GM18511 (cell line): ENCODE data around the gene SIM1.

Source experiments
- ATAC-seq: cut with Tn5 transposase; IDR thresholded peaks from one replicate; pipeline ENCODE4 v1.9.1; 2021; ENCODE audit warnings: mild to moderate bottlenecking, moderate library complexity; ENCODE audit not compliant: unreplicated experiment

The SIM1 gene

DNA sequence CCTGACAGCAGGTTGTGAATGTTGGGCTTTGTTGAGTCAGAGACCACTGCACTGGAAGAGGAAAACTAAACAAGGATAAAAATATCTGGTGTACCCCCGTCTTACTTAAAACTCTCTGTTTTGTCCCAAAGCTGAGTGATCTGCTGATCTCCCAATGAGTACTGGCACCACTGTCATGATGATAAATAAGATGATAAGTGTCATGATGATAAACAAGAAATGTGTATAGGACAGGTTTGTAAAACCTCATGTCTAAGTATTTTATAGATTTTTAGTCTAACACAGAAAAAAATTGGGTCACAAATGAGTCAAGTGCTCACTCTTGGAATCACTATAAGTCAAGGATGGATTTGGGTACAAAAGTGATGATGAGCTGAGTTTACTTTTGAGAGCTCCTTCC, 8.5 kb upstream of the SIM1 start:
- ATAC-seq, result no peak

DNA sequence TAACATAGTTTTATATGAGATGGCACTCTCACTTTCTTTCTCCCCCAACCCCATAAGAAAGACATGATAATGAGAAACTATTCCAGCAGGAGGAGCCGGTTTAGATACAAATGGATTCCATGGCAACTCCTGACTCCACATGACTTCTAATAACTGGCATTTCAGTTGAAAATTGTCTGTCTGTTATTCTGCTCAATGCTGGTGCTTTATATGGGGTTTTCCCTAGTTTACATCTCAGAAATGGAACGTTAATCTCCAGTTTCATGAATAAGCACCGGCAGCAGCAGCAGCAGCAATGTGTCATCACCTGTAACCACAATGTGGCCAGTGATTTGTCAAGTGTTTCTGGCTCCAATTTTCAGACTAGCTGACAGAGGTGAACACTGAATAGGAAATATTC, 8.0 kb upstream of the SIM1 start:
- peak; percentile 88 for ATAC-seq

- no peak for ATAC-seq
These were observed 5.8 kb upstream of the SIM1 start for GRCh38 chr6:100470422-100471120.

DNA sequence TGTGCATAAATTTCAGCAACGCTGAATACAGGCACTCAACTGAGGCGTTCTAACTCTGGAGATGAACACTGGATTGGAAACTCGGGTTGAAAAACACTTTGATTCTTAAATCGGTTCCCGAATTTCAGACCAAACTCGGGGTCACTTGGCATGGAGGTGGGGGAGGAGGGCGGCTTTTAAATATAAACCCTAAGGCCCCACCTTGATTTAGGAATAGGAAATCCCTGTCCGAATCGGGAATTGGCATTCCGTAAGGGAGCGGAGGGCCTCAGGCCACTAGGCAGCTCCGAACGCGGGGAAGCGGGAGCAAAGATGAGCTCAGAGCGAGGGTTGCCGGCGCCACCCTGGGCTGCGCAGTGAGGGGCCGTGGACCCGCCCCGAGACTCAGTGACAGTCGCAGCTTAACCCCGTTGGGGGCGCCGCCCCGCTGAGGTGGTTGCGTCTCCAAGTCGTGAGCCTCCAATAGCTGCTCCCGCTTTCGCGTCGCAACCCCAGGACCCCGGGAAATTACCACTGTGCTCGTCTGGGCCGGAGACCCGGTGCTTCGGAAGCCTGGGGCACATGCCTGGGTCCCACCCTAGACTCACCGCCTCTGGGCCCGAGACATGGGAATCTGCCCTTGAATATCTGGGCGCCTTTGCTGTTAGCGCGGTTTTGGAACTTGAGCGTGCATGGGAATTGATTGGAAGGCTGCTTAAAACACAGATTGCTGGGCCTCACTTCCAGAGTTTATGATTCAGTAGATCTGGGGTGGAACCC, 4.6 kb upstream of the SIM1 start:
- no peak for ATAC-seq

- ATAC-seq, result no peak
These were observed 3.4 kb upstream of the SIM1 start for GRCh38 chr6:100468016-100468622.

DNA sequence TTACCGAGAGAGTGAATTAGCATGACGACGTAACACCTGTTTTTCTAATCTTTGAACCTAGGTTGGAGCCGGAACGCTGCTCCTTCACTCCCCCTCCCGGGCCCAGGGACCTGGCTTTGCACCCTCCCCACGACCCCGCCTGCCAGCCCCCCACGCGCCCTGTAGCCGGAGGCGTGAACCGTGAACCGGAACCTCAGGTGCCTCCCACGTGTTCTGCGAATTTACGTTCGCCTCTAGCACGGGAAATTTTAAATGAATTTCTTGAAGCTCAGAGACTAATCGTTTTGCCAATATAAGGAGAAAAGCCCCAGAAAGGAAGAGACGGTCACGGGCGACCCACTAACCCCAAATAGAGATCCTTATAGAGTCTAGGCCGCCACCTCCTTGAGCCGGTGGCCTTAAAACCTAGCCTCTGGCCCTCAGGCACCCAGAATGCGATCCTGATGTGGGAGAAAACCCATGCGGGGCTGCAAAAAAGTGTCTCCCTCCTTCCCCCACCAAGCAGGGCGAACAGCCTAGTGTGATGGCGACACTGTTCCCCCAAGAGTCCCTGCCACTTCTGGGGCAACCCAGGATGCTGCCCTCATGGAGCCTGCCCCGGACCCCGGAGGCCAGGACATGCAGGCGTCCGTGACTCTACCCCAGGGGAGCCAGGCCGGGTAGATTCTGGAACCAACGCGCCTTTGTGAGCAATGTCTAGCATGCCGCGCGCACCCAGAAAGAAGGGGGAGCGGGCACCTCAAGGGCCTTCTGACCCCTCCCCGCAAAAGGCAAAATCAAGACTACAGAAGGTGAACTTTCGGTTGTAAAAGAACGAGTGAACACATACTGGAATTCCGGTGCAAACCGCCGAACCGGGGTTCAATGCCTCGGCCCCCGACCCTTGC, 2.7 kb upstream of the SIM1 start:
- no peak for ATAC-seq

- ATAC-seq, result peak; percentile 38
These were observed 1.8 kb upstream of the SIM1 start for GRCh38 chr6:100466410-100467128.

- no peak for ATAC-seq
These were observed 1.1 kb upstream of the SIM1 start for GRCh38 chr6:100465701-100466409.

DNA sequence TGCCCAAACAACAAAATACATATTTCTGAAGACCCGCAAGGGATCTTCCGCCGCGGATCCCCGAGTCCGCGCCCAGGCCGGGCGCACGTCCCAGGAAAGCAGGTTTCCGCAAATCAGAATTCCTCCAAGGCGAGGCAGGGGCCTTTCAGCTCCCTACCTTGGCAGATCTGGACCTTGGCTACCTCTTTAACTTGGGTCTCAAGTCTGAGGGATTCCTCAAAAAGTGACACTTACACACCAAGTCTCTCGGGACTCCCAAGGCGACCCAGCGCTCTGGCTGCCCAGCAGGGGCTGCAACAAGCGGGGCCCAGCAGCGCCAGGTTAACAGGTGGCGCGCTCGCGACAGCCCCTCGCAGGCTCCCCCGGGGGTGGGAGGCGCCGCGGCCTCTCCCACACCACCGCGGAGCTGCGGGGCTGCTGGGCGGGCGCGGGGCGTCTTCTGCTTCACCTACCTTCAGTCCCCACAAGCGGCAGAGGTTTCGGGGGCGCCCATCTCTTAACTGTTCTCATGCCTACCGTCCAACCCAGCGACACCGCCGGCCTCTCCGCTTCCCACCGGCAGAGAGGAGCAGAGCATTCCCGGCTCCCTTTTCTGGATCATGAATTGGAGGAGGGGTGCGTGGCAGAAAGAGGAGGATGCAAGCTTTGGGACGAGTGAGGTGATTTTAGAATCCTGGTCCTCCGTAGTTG, 414 bp downstream of the SIM1 start:
- ATAC-seq, result no peak

DNA sequence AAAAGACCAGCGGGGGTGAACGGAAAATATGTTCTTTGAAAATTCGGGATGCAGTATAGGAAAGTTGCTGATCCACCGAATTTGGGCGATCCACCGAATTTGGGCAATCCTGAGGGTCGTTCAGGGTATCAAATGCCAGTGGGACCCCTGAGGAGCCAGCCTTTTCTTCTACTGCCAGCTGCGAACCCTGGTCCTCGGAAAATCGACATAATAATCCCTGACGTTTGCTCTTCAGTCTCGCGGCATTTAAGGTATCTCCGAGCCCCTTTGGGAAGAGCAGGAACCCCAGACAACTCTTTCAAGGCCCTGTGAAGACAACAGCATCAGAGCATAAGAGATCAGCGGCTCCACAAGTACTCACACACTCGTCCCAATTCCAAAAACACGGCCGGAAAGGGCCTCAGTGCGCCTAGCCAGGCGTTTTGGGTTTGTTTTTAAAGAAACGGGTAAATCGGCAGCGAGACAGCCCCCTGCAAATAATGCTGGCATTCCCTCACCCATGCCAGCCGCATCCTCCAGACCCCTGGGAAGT, 1.0 kb downstream of the SIM1 start:
- ATAC-seq, result no peak

DNA sequence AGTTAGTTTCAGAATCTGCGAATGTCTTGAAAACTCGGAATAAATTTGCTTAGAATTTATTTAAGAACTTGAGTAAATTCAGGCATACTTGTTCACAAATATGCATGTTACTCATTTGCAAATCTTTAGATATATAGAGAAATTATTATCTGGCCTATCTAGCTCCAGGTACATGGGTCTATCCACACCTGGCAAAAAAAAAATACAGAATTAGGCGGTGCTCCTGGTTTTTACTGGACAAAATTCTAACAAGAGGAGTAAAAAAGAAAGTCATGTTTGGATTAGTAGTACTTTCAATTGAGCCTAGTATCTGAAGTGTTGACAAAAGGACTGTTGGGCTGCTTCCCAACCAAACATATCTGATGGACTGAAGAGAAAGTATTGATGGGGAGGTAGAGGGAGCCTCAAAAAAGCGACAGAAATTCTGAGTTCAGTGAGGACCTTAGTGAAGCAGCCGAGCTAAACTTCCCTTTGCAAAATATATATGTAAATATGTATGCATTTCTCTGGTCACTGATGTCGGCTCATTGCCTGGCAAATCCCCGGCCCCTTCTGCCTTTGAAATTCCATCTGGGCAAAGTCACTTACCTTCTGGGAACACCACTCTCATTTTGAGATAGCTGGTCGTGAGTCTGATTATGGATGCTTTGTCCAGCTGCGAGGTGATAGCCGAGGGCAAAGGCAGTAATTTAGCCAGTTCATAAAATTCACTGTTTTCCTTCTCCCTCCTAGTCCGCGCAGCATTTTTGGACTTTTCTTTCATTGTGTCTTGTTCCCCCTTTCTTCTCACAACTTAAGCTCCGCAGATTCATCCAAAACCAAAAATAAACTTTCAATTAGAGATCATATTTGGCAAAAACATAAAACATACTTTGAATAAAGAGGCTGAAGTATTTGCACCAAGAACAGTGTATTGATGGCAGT, 1.8 kb downstream of the SIM1 start:
- no peak for ATAC-seq

- no peak for ATAC-seq
These were observed 2.6 kb downstream of the SIM1 start for GRCh38 chr6:100461917-100462705.

GRCh38 chr6:100461278-100461916, 3.3 kb downstream of the SIM1 start:
- ATAC-seq, result no peak

DNA sequence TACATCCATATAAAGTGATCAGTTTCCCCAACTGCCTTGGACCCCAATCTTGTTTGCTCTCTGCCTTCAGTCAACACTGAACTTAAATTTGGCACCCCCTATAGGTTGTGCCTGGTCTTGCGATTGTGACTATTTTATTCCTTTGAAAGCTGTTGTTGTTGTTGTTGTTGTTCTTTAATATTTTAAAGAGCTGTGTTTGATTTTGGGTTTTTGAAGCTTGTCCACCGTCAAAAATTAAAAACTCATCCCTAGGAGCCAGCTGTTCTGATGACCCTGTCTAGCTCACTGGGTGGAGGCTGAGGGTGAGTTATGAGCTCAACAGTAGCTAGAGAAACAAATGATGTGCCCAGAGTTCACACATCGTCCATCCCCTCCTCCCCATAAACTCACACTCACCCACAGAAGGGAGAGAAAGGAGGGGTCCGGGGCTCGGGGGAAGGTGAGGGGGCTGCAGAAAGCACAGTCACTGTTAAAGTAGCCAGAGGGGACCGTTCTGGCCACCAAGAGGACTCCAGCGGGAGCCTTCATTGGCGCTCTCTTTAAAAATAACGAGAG, 4.0 kb downstream of the SIM1 start:
- ATAC-seq, result no peak

DNA sequence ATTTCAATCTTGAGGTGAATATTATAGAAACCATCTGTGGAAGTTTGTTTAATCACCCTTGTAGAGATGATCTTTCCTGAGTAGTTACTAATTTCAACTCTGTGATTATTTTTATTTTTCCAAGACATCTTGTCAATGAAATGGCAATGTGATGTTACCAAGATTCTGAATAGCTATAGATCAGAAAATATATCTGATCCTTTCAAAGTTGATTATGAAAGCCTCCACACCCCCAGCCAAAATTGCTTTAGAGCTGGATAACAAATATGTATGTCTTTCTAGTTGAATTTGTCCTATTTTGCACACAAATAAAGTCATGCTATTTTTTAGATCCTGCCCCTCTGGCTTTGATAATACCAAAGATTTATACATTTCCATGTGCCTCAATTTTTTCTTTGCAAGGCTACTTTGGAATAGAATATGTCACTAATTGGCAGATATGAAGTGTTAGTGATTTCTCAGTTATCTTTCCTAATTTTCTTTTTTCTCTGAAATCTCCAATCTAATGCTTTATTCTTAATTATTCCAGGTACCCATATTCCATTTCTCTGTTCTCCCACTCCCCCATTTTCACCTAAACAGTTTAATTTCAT, 5.0 kb downstream of the SIM1 start:
- ATAC-seq, result no peak
